ENCODE data around the gene ADGRD2.

Gene ADGRD2

GRCh38 chr9:124477648-124478285, 27.5 kb downstream of the ADGRD2 start:
- no peak for DNase-seq (ENCODE audit: extremely low read depth in 1 of 2, low read depth in 1 of 2)

- no peak for DNase-seq (ENCODE audit: extremely low read depth in 1 of 2, low read depth in 1 of 2)
These were observed 28.1 kb downstream of the ADGRD2 start for GRCh38 chr9:124478354-124478753.

GRCh38 chr9:124479371-124479770, 29.1 kb downstream of the ADGRD2 start:
- DNase-seq (ENCODE audit: extremely low read depth in 1 of 2, low read depth in 1 of 2), result no peak

- DNase-seq (ENCODE audit: extremely low read depth in 1 of 2, low read depth in 1 of 2), result no peak
These were observed 29.8 kb downstream of the ADGRD2 start for GRCh38 chr9:124479947-124480620.

- no peak for DNase-seq (ENCODE audit: extremely low read depth in 1 of 2, low read depth in 1 of 2)
These were observed 30.4 kb downstream of the ADGRD2 start for GRCh38 chr9:124480621-124480981.

- no peak for DNase-seq (ENCODE audit: extremely low read depth in 1 of 2, low read depth in 1 of 2)
These were observed 30.9 kb downstream of the ADGRD2 start for GRCh38 chr9:124481115-124481514.

- no peak for DNase-seq (ENCODE audit: extremely low read depth in 1 of 2, low read depth in 1 of 2)
These were observed 32.3 kb downstream of the ADGRD2 start for GRCh38 chr9:124482431-124483031.

- no peak for DNase-seq (ENCODE audit: extremely low read depth in 1 of 2, low read depth in 1 of 2)
These were observed 33.2 kb downstream of the ADGRD2 start for GRCh38 chr9:124483481-124483880.

GRCh38 chr9:124485201-124485600, 35.0 kb downstream of the ADGRD2 start:
- DNase-seq (ENCODE audit: extremely low read depth in 1 of 2, low read depth in 1 of 2), result no peak

- no peak for DNase-seq (ENCODE audit: extremely low read depth in 1 of 2, low read depth in 1 of 2)
These were observed 35.7 kb downstream of the ADGRD2 start for GRCh38 chr9:124485936-124486335.

GRCh38 chr9:124486778-124487259, 36.6 kb downstream of the ADGRD2 start:
- no peak for DNase-seq (ENCODE audit: extremely low read depth in 1 of 2, low read depth in 1 of 2)

- DNase-seq (ENCODE audit: extremely low read depth in 1 of 2, low read depth in 1 of 2), result no peak
These were observed 37.3 kb downstream of the ADGRD2 start for GRCh38 chr9:124487260-124488182.

GRCh38 chr9:124488641-124489210, 38.5 kb downstream of the ADGRD2 start:
- no peak for DNase-seq (ENCODE audit: extremely low read depth in 1 of 2, low read depth in 1 of 2)

- DNase-seq (ENCODE audit: extremely low read depth in 1 of 2, low read depth in 1 of 2), result no peak
These were observed 39.0 kb downstream of the ADGRD2 start for GRCh38 chr9:124489222-124489621.

- DNase-seq (ENCODE audit: extremely low read depth in 1 of 2, low read depth in 1 of 2), result no peak
These were observed 39.8 kb downstream of the ADGRD2 start for GRCh38 chr9:124490004-124490403.

GRCh38 chr9:124491049-124491975, 41.1 kb downstream of the ADGRD2 start:
- no peak for DNase-seq (ENCODE audit: extremely low read depth in 1 of 2, low read depth in 1 of 2)

GRCh38 chr9:124492818-124493217, 42.6 kb downstream of the ADGRD2 start:
- no peak for DNase-seq (ENCODE audit: extremely low read depth in 1 of 2, low read depth in 1 of 2)

- no peak for DNase-seq (ENCODE audit: extremely low read depth in 1 of 2, low read depth in 1 of 2)
These were observed 43.0 kb downstream of the ADGRD2 start for GRCh38 chr9:124493218-124493617.

- DNase-seq (ENCODE audit: extremely low read depth in 1 of 2, low read depth in 1 of 2), result no peak
These were observed 43.7 kb downstream of the ADGRD2 start for GRCh38 chr9:124493794-124494479.
